ENCODE results near the gene ARHGEF38.

The ARHGEF38 gene

DNA sequence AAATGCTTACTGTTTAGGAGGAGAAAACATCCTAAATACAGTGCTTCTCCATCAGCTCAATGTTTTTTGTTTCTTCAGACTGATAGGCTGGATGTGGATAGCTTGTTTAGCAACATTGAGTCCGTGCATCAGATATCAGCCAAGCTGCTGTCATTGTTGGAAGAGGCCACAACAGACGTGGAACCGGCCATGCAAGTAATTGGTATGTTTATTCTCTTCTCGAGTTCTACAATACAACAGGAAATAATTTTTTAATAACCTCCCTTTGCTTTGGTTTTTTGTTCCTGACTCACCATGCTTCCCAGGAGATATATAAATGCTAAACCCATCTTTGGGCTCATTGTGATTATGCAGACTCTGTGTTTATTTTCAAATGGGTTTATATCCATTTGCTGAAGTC is 60.9 kb downstream of the ARHGEF38 start:
- no peak for DNase-seq (ENCODE audit: low read depth)

DNA sequence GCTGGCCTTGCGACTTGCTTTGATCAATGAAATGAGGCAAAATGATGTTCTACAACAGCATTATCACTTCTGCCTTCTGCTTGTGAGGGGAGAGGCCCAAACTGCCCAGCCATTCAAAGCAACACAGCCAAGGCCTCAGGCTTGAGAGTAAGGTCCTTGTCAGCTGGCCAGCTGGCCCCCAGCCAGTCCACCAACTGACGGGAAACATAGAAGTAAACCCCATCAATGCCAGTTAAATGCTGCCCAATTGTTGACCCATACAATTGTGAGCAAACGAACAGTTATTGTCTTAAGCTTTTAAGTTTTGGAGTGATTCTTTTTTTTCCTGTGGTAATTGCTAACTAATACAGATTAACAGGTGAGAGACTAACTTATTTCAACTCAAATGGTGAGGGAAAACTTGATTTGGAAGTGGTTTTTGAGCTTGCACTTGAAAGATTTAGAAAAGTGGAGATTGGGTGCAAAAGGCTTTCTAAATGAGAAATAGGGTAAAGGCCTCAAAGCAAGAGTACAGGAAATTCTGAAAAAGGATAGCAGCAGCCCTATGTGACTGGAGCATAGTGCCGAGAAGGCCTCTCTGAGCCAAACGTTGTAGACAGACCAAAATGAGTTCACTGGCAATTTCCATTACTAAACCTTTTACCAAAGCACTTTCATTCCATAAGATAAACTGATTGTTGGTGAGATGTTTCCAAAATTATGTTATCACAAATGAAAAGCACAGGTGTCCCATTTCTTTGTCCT is 66.9 kb downstream of the ARHGEF38 start:
- no peak for DNase-seq (ENCODE audit: low read depth)

GRCh38 chr4:105620640-105621323 is 68.4 kb downstream of the ARHGEF38 start:
- no peak for DNase-seq (ENCODE audit: low read depth)

GRCh38 chr4:105622269-105622668 is 69.8 kb downstream of the ARHGEF38 start:
- no peak for DNase-seq (ENCODE audit: low read depth)

DNA sequence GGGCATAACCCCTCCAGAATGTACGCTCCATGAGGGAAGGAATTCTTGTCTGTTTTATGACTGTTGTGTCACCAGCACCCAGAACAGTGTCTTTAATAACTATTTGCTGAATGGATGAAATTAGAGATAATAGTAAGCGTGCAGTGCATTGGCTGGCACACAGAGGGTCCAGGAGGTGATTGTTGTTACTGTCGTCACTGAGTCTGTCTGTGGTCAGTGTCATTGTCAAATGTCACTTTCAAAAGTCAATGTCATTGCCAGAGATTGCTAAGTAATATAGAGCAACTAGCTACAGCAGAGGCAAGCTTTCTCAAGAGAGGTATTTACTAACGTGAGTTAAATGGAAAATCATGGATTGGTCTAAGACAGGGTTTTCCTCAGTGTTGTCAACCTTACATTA is 70.7 kb downstream of the ARHGEF38 start:
- DNase-seq (ENCODE audit: low read depth) = no peak

DNA sequence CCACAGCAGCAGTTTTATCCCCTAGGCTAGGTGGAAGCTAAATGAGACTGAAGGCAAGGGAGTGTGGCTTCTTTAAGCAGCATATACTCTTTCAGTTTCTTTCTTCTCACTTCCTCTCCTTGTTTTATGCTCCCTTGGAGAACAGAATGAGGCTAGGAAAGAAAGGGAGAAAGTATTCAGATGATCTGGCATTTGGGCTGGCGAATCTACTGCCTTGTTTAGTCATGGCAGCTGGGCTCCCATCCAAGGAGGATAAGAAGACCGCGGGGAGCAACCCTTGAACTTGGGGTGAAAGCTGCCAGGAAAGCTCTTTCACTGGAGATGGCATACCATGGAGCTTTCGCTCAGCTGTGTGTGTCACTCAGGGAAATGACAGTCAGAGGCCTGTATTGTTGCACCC is 72.1 kb downstream of the ARHGEF38 start:
- no peak for DNase-seq (ENCODE audit: low read depth)

- DNase-seq (ENCODE audit: low read depth) = no peak
Measured at GRCh38 chr4:105625214-105625613, 72.8 kb downstream of the ARHGEF38 start.

GRCh38 chr4:105626846-105627245 is 74.4 kb downstream of the ARHGEF38 start:
- DNase-seq (ENCODE audit: low read depth) = no peak

DNA sequence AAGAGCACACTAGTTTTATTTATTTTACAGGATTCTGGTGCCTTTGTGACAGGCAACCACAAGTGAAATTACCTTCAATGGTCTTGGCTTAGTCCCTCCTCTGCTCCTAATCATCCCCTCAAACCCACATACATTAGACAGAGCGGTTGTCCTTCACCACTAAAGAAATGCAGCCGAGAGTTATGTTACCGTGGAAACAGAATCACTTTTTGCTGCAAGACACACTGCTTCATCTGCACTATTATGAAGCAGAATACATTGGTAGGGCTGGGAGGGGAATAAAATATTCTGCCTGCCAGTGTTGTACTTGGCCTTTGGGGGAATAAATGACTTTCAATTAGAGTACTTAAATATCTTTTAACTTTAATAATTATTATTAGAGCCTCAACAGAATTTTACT is 75.2 kb downstream of the ARHGEF38 start:
- DNase-seq (ENCODE audit: low read depth) = no peak

GRCh38 chr4:105630670-105631655 is 78.5 kb downstream of the ARHGEF38 start:
- DNase-seq (ENCODE audit: low read depth) = no peak

- DNase-seq (ENCODE audit: low read depth) = no peak
Measured at GRCh38 chr4:105631818-105632400, 79.5 kb downstream of the ARHGEF38 start.

DNA sequence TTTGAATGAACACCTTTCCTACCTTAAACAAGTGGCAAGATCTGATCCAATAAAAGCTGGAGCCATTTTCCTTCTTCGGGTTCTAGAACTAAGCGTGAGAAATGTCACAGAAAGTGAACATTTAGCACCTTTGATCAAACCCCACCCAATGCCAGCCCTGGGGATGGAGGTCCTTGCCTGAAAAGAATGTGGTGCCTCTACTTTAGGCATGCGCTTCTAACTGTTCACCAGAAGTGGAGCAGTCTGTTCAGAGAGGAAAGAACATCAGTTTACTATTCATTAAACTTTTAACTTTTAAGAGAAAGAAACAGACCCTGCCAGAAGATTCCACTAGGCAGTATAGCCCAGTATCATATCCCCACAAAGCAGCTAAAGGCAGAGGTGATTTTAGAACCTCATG is 80.2 kb downstream of the ARHGEF38 start:
- DNase-seq (ENCODE audit: low read depth) = no peak

GRCh38 chr4:105633241-105633640 is 80.8 kb downstream of the ARHGEF38 start:
- no peak for DNase-seq (ENCODE audit: low read depth)

DNA sequence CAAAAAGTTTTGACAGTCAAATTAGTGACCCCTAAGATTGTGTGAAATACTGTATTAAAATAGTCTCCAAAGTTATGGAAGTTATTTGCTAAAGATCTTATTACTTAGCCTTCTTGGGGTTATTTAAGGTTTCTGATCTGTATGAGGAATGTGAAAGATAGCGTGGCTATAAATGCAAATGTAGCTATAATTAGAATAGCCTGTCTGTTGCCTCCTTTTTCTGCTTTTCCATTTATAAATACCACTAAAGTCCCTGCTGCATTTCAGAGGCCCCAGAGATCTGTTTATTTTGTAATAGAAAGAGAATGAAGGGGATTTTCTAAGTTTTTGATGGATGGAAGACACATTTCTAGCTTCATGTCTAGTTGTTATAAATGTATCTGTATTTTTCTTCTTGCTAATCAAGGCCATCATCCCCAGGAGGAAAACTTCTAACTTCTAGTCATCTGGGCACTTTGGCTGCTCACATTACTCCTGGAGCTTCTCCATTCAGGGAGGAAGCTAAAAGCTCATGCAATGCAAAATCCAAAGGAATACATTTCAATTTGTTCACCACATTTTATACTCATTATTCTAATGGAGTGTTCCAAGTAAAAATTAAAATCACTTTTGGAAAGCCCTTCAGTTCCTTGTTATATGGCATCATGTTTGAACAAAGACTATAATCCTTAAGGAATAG is 82.1 kb downstream of the ARHGEF38 start:
- DNase-seq (ENCODE audit: low read depth) = no peak

- DNase-seq (ENCODE audit: low read depth) = no peak
Measured at GRCh38 chr4:105637408-105638176, 85.2 kb downstream of the ARHGEF38 start.

DNA sequence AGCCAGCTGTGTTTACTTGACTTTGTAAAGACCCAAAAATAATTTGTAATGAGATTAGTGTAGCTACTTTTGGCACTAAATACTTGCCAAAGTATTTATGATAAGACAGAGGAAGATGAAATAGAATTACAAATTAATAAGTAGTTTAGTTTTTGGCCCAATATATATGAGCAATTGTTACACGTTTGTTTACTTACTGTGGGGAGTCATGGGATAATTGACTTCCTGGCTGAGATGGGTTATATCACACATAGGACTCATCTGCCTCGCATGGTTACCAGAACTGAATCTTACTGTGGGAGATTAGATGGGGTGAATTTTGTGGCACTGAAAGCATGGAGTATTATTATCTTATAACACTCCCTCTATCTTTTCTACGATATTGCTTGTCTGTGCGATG is 89.4 kb downstream of the ARHGEF38 start:
- no peak for DNase-seq (ENCODE audit: low read depth)

DNA sequence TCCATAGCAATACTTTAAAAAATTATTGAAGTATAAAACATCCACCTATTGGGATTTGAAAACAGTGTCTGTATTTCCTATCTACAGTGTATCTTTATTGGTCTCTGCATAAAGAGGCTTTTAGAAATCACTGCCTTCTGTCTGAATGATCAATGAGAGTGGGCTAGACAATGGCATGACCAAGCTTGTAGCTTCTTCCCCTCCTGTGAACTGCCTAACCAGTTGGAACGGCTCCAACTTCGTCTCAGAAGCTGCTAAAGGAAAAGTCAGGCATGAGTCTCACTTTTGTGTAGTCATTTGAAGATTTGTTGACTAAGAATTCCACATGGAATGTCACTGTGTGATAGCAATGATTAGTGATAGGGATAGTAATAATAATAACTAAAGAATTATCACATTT is 91.8 kb downstream of the ARHGEF38 start:
- DNase-seq (ENCODE audit: low read depth) = no peak

- no peak for DNase-seq (ENCODE audit: low read depth)
Measured at GRCh38 chr4:105645440-105645839, 93.0 kb downstream of the ARHGEF38 start.

DNA sequence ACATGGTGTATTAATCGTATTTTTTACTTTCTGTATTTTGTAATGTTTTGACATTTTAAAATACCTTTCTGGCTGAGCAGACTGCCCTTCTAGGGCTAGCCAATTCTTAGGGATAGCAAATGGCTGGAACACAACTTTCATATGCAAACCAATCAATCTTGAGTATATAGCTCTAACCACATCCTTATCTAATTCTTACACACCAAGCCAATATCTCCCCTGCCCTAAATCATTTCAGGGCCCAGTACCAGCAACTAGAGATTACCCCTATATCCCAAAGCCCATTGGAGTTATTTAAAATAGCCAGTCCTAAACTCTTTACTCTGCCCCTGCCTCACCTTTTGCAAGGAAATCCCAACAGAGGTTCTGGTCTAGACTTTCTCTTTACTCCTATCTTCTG is 97.8 kb downstream of the ARHGEF38 start:
- no peak for DNase-seq (ENCODE audit: low read depth)

- DNase-seq (ENCODE audit: low read depth) = no peak
Measured at GRCh38 chr4:105651884-105652283, 99.5 kb downstream of the ARHGEF38 start.
